ENCODE results near the gene OLA1. TPM values are rescaled to one million over a fixed set of nuclear protein-coding genes. Genes with fewer than 3 reads are reported as not detected.

OLA1 gene
- total RNA-seq, 1 experiment from 2014 or later: 109 TPM

DNA sequence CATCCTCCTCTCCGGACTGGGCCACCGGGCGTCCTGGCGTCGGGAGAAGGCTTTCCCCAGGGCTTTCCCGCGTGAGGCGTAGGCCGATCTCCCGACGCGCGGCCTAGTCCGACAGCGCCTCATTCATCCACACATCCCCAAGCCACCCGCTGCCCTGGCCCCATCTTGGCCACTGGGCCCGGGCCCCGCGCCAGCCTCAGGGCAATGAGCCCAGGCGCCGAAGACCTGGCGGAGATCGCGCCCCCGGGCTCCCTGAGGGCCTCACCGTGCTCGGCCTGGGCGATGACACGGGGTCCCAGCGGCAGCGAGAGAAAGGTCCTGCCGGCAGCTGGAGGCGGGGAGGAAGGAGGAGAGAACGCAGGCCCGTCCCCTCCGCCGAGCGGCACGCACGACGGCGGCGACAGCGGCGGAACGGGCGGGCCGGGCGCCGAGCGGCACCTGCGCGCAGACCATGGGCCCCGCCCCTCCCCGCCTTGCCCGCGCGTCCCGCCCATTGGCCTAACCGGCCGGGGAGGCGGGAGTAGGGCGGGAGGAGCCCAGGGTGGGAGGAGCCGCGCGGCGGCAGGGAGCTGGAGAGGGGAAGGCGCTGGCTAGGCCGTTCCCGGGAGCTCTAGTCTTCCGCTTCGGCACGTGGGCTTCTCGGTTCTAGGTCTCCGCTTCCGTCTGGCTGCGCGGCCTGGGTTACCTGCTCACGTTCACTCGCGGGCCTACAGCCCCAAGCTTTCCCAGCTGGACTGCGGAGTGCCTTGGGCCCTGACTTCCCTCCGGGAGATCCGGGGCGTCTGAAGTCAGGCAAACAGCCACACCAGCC lies at the start of gene OLA1 (continued):
- TF ChIP-seq ZNF281 (CRISPR knock-in tag; IDR thresholded peaks at IDR 0.05) (peak; percentile 55; the same call in 1 of the 2 replicates), MYBL2 (CRISPR knock-in tag; IDR thresholded peaks at IDR 0.05) (peak; percentile 86), IRF2 (CRISPR knock-in tag; IDR thresholded peaks at IDR 0.05; ENCODE audit: borderline replicate concordance, low read depth) (no peak), RELA (CRISPR knock-in tag; IDR thresholded peaks at IDR 0.05; ENCODE audit: borderline replicate concordance) (no peak), TCF7 (CRISPR knock-in tag; IDR thresholded peaks at IDR 0.05; ENCODE audit: low read depth) (no peak), ZNF263 (CRISPR knock-in tag; IDR thresholded peaks at IDR 0.05; ENCODE audit: low read depth) (0 out of 2 replicates have a peak, but pooled peaks have one; percentile 13), ZNF138 (CRISPR knock-in tag; conservative IDR thresholded peaks at IDR 0.05) (no peak), SP1 (CRISPR knock-in tag; conservative IDR thresholded peaks at IDR 0.05) (peak; percentile 98), STAT6 (CRISPR knock-in tag; conservative IDR thresholded peaks at IDR 0.05; ENCODE audit: low read depth) (no peak), ESRRA (CRISPR knock-in tag; IDR thresholded peaks at IDR 0.05; ENCODE audit: borderline replicate concordance) (peak; percentile 47; the same call in 1 of the 2 replicates), NFE2L1 (CRISPR knock-in tag; IDR thresholded peaks at IDR 0.05) (peak; percentile 71), TP53 (CRISPR knock-in tag; IDR thresholded peaks at IDR 0.05) (peak; percentile 78), FOXP1 (CRISPR knock-in tag; IDR thresholded peaks at IDR 0.05; ENCODE audit: borderline replicate concordance) (peak; percentile 84), NFYB (CRISPR knock-in tag; conservative IDR thresholded peaks at IDR 0.05; ENCODE audit: low read depth) (peak; percentile 72)
- TF ChIP-seq, protein P1, sequence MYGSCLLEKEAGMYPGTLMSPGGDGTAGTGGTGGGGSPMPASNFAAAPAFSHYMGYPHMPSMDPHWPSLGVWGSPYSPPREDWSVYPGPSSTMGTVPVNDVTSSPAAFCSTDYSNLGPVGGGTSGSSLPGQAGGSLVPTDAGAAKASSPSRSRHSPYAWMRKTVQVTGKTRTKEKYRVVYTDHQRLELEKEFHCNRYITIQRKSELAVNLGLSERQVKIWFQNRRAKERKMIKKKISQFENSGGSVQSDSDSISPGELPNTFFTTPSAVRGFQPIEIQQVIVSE (CRISPR knock-in tag; IDR thresholded peaks at IDR 0.05; ENCODE audit: borderline replicate concordance): no peak

DNA sequence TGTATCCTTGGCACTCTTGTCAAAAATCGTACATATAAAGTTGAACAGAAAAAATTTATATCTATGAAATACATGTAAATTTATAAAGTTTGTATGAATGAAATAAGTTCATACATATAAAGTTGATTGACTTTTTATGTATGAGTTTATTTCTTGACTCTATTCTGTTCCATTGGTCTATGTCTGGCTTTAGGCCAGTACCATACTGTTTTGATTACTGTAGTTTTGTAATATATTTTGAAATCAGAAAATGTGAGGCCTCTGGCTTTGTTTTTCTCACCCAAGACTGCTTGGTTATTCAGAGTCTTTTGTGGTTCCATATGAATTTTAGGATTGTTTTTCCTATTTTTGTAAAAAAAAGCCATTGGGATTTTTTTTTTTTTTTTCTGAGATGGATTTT lies 44.6 kb upstream of the OLA1 start:
- Mint-ChIP-seq H3K4me1 (peaks cover 1% of the 10 kb centered on the region), H3K27me3 (ENCODE audit: low read depth) (peaks cover 2% of the 10 kb centered on the region), H3K27ac (no peak overlapping the region), H3K4me3 (no peak overlapping the region), H3K36me3 (peaks cover 9% of the 10 kb centered on the region), H3K9me3 (peaks cover 23% of the 10 kb centered on the region)
- ATAC-seq (no peak), DNase-seq (ENCODE audit: low spot score) (no peak)
- POLR2A ChIA-PET: no interaction called here
- CTCF ChIA-PET: no interaction called here
- TF ChIP-seq IRF2 (CRISPR knock-in tag; IDR thresholded peaks at IDR 0.05; ENCODE audit: borderline replicate concordance, low read depth) (no peak), ZMAT4 (CRISPR knock-in tag; IDR thresholded peaks at IDR 0.05) (no peak), FOXK1 (CRISPR knock-in tag; IDR thresholded peaks at IDR 0.05) (no peak), CREB1 (CRISPR knock-in tag; IDR thresholded peaks at IDR 0.05) (no peak), ZNF121 (CRISPR knock-in tag; IDR thresholded peaks at IDR 0.05) (no peak), CBFB (CRISPR knock-in tag; IDR thresholded peaks at IDR 0.05; ENCODE audit: low read depth) (no peak)
- TF ChIP-seq, protein P2, sequence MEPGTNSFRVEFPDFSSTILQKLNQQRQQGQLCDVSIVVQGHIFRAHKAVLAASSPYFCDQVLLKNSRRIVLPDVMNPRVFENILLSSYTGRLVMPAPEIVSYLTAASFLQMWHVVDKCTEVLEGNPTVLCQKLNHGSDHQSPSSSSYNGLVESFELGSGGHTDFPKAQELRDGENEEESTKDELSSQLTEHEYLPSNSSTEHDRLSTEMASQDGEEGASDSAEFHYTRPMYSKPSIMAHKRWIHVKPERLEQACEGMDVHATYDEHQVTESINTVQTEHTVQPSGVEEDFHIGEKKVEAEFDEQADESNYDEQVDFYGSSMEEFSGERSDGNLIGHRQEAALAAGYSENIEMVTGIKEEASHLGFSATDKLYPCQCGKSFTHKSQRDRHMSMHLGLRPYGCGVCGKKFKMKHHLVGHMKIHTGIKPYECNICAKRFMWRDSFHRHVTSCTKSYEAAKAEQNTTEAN (CRISPR knock-in tag; IDR thresholded peaks at IDR 0.05): no peak

Measured in WTC11 (cell line).